ENCODE data around the gene MUC6.
"Not testable (repeated sequence)": the region's sequence is repeated elsewhere in the genome, so short reads cannot be mapped to it uniquely, and the experiment has no call there.

Gene MUC6

DNA sequence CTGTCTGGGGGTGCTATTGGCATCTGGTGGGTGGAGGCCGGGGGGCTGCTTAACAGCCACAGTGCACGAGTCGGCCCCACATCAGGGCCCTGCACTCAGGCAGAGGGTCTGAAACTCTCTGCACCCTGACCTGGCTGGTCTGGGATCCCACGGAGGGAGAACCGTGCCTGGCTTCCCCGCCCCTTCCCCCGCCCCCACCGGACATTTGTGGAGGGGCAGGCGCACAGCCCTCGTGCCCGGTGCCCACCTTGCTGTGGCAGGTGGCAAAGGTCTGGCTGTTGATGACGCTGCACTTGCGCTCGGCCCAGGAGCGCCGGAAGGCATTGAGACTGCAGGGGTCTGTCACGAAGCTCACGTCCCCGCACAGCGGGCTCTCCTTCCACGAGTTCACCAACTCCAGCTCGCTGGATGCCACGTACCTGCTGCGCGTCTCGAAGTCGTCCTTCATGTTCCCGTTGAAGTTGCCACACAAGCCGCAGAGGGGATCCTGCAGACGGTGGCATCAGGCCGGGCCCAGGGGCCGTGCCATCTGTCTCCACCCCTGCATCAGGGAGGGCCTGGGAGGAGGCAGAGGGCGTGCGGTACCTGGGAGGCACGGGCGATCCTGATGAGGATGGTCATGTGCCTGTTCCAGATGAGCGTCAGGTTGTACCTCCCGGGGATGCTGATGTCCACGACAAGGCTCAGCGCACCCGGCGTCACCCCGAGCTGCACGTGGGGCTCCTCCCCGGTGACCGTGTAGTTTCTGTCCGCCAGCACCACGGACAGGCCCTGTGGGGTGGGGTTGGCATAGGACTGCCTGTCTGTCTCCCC is 11.7 kb downstream of the MUC6 start:
- DNase-seq (ENCODE audit: low spot score): no peak

GRCh38 chr11:1023811-1024596 is 12.5 kb downstream of the MUC6 start:
- DNase-seq (ENCODE audit: low spot score): no peak

DNA sequence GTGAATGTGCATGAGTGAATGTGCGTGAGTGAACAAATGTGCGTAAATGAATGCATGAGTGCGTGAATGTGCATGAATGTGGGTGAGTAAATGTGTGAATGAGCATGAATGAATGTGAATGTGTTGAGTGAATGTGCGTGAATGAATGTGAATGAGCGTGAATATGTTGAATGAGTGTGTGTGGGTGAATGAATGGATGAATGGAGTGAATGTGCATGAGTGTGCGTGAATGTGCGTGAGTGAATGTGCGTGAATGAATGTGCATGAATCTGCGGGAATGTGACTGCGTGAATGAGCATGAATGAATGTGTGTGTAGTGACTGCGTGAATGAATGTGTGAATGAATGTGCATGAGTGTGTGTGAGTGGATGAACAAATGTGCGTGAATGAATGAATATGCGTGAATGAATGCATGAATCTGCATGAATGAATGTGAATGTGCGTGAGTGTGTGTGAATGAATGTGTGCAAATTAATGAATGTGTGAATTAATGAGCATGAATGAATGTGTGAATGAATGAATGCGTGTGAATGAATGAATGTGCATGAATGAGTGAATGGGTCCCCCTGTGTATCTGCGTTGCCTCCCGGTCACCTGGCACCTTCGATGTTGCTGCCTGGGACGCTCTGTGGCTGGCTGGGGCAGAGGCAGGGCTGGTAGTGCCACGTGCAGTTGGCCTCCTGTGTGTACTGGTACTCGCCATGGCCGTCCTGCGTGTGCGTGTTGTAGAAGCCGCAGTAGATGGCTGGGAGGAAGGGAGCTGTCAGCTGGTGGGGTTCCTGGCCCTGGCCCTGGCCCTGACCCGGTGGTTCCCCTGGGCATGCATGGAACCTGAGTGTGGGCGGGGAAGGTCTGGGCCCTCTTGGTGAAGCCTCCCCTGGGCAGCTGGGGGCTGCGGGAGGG is 13.4 kb downstream of the MUC6 start:
- DNase-seq (ENCODE audit: low spot score): no peak

- DNase-seq (ENCODE audit: low spot score): no peak
Observed at GRCh38 chr11:1022411-1022810, 14.1 kb downstream of the MUC6 start.

- DNase-seq (ENCODE audit: low spot score): no peak
Observed at GRCh38 chr11:1020211-1020905, 16.2 kb downstream of the MUC6 start.

DNA sequence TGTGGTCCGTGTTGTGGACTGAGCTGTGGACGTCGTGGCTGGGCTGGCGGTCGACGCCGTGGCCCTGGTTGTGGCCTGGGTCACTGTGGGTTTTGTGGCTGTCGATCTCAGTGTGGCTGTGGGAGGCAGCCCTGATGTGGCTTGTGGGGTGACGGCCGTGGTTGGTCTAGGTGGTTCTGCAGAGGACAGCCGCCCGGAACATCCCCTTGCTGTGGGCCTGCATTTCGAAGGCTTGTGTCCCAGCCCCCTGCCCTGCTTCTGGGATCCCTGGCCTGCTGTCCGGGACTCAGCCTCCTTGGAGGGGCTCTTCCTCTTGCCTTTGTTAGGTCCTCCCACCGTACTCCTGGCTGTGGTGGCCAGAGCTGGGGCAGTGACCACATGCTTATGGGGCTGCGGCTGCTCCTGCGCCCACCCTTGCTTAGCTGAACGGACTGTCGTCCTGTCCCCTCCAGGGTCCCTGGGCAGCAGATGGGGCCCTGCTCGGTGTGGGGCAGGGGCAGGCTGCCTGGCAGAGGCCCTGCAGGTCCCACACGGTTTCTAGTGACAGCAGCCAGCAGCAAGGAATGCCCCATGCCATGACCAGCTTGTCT is 17.1 kb downstream of the MUC6 start:
- DNase-seq (ENCODE audit: low spot score): no peak

DNA sequence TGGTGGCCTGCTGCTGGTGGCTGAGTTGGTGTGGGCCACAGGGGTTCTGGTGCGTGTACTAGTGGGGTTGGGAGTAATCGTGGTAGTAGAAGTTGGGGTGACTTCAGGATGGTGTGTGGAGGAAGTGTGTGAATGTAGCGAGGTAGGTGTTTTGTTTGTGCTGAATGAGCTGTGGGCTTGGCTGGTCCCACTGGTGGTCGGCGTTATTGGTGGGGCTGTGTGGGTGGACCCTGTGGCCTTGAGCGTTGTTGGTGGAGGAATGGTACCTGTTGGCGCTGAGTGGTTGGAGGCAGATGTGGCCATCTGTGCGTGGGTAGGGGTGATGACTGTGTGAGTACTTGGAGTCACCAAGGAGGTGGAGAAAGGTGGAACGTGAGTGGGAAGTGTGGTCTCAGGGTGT is 18.4 kb downstream of the MUC6 start:
- no peak for DNase-seq (ENCODE audit: low spot score)

GRCh38 chr11:1017269-1018005 is 19.1 kb downstream of the MUC6 start:
- no peak for DNase-seq (ENCODE audit: low spot score)

GRCh38 chr11:1016610-1017126 is 19.9 kb downstream of the MUC6 start:
- DNase-seq (ENCODE audit: low spot score): not testable (repeated sequence)

GRCh38 chr11:1015826-1016545 is 20.5 kb downstream of the MUC6 start:
- DNase-seq (ENCODE audit: low spot score): no peak

GRCh38 chr11:1015064-1015463 is 21.5 kb downstream of the MUC6 start:
- DNase-seq (ENCODE audit: low spot score): no peak

GRCh38 chr11:1014276-1014675 is 22.2 kb downstream of the MUC6 start:
- no peak for DNase-seq (ENCODE audit: low spot score)

DNA sequence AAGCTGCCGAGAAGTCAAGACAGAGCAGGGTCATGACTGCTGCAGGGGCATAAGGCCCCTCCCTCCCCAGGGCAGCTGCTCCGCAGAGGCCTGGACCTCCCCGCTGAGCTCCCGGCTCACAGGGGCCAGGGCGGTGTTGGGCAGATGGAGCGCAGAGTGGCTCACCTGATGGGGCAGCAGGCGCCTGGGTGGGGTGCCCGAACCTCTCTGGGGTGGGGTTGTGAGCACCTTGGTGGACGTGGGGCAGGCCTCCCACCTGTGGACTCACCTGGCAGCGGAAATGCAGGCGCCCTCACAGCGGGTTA is 22.9 kb downstream of the MUC6 start:
- DNase-seq (ENCODE audit: low spot score): no peak

DNA sequence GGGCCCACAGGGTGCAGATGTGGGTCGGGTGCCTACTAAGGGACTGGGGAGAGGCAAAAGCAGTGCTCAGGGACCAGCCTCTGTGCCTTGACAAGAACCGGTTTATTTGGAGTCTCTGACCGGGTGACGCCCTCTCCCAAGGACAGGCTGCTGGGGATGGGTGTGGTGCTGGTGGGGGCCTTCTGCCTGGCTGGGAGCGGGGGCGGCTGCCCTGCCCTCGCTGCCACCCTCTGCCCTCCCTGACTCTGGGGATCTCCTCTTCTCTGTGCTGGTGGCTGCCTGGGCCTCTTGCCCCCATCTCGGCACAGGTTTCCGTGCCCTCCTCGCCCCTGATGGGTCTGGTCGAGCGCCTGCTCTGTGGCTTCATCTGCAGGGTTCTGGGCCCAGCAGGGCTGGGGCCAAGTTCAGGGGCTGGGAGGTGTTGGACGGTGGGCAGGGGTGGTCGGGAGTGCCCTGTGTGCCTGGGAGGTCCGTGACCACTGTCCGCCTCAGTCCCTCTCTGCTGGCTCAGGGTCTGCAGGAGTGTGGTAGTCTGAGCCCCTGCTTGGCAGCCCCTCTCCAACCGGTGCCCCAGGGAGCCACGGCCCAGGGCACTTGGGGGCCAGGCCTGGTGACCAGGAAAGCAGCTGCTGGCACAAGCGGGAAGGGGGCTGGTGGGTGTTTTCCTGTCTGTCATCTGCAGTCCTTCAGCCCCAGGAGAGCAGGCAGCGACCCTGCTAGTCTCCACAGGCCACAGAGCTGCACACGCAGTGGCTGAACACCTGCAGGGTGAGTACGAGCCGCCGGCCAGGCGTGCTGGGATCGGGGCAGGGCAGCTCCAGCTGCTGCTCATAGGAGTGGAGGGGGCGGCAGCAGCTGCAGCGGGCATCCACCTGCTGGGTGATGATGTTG is 23.5 kb downstream of the MUC6 start:
- no peak for DNase-seq (ENCODE audit: low spot score)

GRCh38 chr11:1012291-1012690 is 24.2 kb downstream of the MUC6 start:
- no peak for DNase-seq (ENCODE audit: low spot score)

DNA sequence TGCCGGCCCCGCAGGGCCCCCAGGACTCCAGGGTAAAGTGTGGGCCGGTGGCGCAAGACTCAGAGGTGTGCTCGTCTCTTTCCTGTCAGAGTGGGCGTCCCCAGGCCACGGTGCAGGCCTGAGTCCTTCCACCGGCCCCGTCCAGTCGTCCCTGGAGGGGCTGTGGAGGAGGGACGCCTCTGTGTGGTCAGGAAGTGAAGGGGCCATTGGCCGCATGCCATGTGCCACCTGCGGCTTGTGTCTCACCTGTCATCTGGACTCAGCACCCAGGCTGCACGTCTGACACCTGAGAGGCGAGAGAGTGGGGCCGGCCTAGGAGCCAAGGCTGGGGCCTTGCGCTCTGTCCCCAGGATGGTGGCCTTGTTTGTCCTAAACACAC is 25.2 kb downstream of the MUC6 start:
- no peak for DNase-seq (ENCODE audit: low spot score)

GRCh38 chr11:1010551-1011319 is 25.8 kb downstream of the MUC6 start:
- no peak for DNase-seq (ENCODE audit: low spot score)

- no peak for DNase-seq (ENCODE audit: low spot score)
Observed at GRCh38 chr11:1009991-1010390, 26.5 kb downstream of the MUC6 start.
